ENCODE data around the gene SALL3.
"Not testable (repeated sequence)": the region's sequence is repeated elsewhere in the genome, so short reads cannot be mapped to it uniquely, and the experiment has no call there.

The SALL3 gene

DNA sequence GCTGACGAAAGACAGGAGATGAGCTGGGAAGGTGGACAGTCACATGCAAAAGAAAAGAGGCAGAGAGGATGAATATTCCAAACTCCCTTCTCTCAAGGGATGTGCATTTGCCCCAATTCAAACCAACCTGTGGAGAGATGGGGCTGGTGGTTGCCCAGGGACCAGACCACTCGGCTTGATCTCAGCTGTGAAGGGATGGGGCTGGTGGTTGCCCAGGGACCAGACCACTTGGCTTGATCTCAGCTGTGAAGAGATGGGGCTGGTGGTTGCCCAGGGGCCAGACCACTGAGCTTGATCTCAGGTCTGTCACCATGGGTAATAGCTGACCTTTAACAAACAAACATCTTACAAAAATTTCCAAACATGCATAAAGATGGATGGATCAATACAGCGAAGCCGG is 42.5 kb upstream of the SALL3 start:
- no peak for DNase-seq (ENCODE audit: low read depth)
- no peak overlapping the region for H3K4me3 ChIP-seq (ENCODE audit: low read length)
- no peak for TF ChIP-seq CTCF (conservative IDR thresholded peaks at IDR 0.05; ENCODE audit: low read length)

DNA sequence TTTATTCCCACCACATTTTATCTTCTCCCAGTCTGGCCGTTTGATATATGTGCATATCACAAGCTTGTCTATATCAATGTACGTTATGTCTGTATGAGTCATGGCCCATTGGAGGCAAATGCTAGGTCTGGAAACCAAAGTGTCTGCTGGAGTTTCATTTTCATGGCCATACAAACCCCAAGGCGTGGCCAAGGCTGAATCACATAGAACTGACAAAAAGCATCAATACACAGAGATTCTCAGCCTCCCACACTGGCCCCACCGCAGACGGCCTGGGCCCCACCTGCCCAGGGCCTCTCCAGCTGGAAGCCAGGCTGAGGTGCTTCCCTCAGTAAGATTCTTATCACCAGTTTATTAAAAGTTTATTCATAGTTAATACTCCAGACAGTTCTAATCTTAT is 40.5 kb upstream of the SALL3 start:
- H3K4me3 ChIP-seq (ENCODE audit: low read length), result no peak overlapping the region
- TF ChIP-seq CTCF (conservative IDR thresholded peaks at IDR 0.05; ENCODE audit: low read length), result no peak
- DNase-seq (ENCODE audit: low read depth), result no peak

DNA sequence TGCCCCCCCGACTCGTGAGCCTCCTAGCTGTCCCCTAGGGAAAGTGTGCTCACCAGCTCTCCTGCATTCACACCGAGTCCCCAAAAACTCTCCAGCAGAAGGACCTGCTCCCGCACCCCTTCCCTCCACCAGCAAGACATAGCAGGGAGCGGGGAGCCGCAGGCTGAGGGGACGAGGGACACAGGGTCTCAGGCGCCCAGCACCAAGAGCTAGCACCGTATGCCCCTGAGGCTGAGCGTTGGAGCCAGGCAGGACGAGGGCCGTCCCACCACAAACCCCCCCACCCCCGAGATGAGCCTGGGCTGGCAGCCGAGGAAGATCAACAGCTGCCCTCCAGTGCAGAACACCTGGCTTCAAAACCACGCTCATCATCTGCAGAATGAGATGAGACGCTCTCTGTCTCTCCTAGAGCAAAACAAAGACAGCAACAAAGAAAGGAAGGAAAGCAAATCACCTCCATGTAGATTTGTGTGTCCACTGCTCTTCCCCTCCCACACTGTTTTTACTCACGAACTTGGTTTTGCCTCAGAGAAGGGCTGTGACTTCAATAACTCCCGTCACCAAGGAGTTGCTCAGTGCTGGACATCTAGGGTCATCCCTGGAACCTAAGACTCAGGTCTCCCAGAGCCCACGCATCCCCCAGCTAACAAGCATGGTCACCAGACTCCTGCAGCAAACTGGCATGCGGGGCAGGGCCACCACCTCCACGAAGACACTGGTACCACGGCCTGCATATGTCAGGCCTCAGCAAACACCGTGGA is 39.7 kb upstream of the SALL3 start:
- H3K4me3 ChIP-seq (ENCODE audit: low read length), result no peak overlapping the region
- no peak for TF ChIP-seq CTCF (conservative IDR thresholded peaks at IDR 0.05; ENCODE audit: low read length)
- DNase-seq (ENCODE audit: low read depth), result no peak

- DNase-seq (ENCODE audit: low read depth); H3K4me3 ChIP-seq (ENCODE audit: low read length): not testable (repeated sequence)
Observed at GRCh38 chr18:78942236-78942635, 37.4 kb upstream of the SALL3 start.

GRCh38 chr18:78945628-78946027 is 34.0 kb upstream of the SALL3 start:
- H3K4me3 ChIP-seq (ENCODE audit: low read length), result no peak overlapping the region
- no peak for DNase-seq (ENCODE audit: low read depth)
- no peak for TF ChIP-seq CTCF (conservative IDR thresholded peaks at IDR 0.05; ENCODE audit: low read length)

DNA sequence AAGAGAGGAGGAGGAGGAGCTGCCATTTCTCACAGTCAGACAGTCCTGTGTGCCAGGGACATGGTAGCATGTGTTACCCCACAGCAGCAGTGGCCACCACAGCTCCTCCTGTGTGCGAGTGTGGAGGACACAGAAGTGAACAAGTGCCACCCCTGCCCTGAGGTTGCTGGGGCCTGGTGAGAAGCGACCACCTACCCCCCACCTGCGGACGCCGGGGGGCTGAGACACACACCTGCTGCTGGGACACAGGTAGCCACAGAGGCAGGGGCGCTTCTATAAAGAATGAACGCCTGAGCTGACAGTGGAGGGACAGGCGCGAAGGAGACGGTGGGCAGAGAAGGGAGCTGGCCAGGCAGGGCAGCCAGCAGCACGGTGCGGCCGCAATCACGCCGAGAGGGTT is 32.3 kb upstream of the SALL3 start:
- DNase-seq (ENCODE audit: low read depth), result no peak
- TF ChIP-seq CTCF (conservative IDR thresholded peaks at IDR 0.05; ENCODE audit: low read length), result no peak
- H3K4me3 ChIP-seq (ENCODE audit: low read length), result no peak overlapping the region

- no peak for TF ChIP-seq CTCF (conservative IDR thresholded peaks at IDR 0.05; ENCODE audit: low read length)
- no peak for DNase-seq (ENCODE audit: low read depth)
- no peak overlapping the region for H3K4me3 ChIP-seq (ENCODE audit: low read length)
Observed at GRCh38 chr18:78948221-78948620, 31.4 kb upstream of the SALL3 start.

All from AG10803 (cell line).